ENCODE data around the gene FPR1.

FPR1 gene

GRCh38 chr19:51789061-51789795 lies 37.5 kb upstream of the FPR1 start:
- Mint-ChIP-seq H3K36me3 (ENCODE audit: low read depth) (no peaks in the 10 kb centered on the region), H3K9me3 (peaks cover 12% of the 10 kb centered on the region), H3K4me1 (no peaks in the 10 kb centered on the region), H3K27ac (no peak overlapping the region), H3K27me3 (ENCODE audit: low read depth) (no peaks in the 10 kb centered on the region), H3K4me3 (no peak overlapping the region)
- no peak for TF ChIP-seq CTCF (IDR thresholded peaks at IDR 0.05; ENCODE audit: unreplicated experiment in 3 of 3)

GRCh38 chr19:51788029-51788428 lies 36.4 kb upstream of the FPR1 start:
- no peaks in the 10 kb centered on the region for H3K4me1 Mint-ChIP-seq
- H3K4me3 Mint-ChIP-seq = no peak overlapping the region
- no peaks in the 10 kb centered on the region for H3K27me3 Mint-ChIP-seq (ENCODE audit: low read depth)
- peaks cover 12% of the 10 kb centered on the region for H3K9me3 Mint-ChIP-seq
- H3K36me3 Mint-ChIP-seq (ENCODE audit: low read depth) = no peaks in the 10 kb centered on the region
- no peak for TF ChIP-seq CTCF (IDR thresholded peaks at IDR 0.05; ENCODE audit: unreplicated experiment in 3 of 3)
- no peak overlapping the region for H3K27ac Mint-ChIP-seq

- H3K27me3 Mint-ChIP-seq (ENCODE audit: low read depth) = peaks cover 1% of the 10 kb centered on the region
Observed at GRCh38 chr19:51786646-51787494, 35.2 kb upstream of the FPR1 start.

GRCh38 chr19:51784922-51785690 lies 33.4 kb upstream of the FPR1 start:
- Mint-ChIP-seq H3K9me3 (peaks cover 7% of the 10 kb centered on the region), H3K4me1 (no peaks in the 10 kb centered on the region), H3K36me3 (ENCODE audit: low read depth) (no peaks in the 10 kb centered on the region), H3K4me3 (no peak overlapping the region), H3K27ac (no peak overlapping the region), H3K27me3 (ENCODE audit: low read depth) (peaks cover 7% of the 10 kb centered on the region)
- no peak for TF ChIP-seq CTCF (IDR thresholded peaks at IDR 0.05; ENCODE audit: unreplicated experiment in 3 of 3)

More at GRCh38 chr19:51786646-51787494, 35.2 kb upstream of the FPR1 start:
- no peak overlapping the region for H3K4me3 Mint-ChIP-seq
- TF ChIP-seq CTCF (IDR thresholded peaks at IDR 0.05; ENCODE audit: unreplicated experiment in 3 of 3) = no peak
- H3K27ac Mint-ChIP-seq = no peak overlapping the region
- no peaks in the 10 kb centered on the region for H3K36me3 Mint-ChIP-seq (ENCODE audit: low read depth)
- peaks cover 12% of the 10 kb centered on the region for H3K9me3 Mint-ChIP-seq
- H3K4me1 Mint-ChIP-seq = no peaks in the 10 kb centered on the region

GRCh38 chr19:51784109-51784785 lies 32.6 kb upstream of the FPR1 start:
- Mint-ChIP-seq H3K27ac (no peak overlapping the region), H3K4me3 (no peak overlapping the region), H3K27me3 (ENCODE audit: low read depth) (peaks cover 13% of the 10 kb centered on the region), H3K36me3 (ENCODE audit: low read depth) (no peaks in the 10 kb centered on the region), H3K9me3 (peaks cover 7% of the 10 kb centered on the region), H3K4me1 (no peaks in the 10 kb centered on the region)
- no peak for TF ChIP-seq CTCF (IDR thresholded peaks at IDR 0.05; ENCODE audit: unreplicated experiment in 3 of 3)

All from nephron (organoid).